NCI-H2029 (cell line): Measurements from ENCODE around the gene ARL15.

Experiments
- DNase-seq: peaks from one replicate; lab custom pipeline; 2025; lab: John Stamatoyannopoulos, UW

Gene ARL15

DNA sequence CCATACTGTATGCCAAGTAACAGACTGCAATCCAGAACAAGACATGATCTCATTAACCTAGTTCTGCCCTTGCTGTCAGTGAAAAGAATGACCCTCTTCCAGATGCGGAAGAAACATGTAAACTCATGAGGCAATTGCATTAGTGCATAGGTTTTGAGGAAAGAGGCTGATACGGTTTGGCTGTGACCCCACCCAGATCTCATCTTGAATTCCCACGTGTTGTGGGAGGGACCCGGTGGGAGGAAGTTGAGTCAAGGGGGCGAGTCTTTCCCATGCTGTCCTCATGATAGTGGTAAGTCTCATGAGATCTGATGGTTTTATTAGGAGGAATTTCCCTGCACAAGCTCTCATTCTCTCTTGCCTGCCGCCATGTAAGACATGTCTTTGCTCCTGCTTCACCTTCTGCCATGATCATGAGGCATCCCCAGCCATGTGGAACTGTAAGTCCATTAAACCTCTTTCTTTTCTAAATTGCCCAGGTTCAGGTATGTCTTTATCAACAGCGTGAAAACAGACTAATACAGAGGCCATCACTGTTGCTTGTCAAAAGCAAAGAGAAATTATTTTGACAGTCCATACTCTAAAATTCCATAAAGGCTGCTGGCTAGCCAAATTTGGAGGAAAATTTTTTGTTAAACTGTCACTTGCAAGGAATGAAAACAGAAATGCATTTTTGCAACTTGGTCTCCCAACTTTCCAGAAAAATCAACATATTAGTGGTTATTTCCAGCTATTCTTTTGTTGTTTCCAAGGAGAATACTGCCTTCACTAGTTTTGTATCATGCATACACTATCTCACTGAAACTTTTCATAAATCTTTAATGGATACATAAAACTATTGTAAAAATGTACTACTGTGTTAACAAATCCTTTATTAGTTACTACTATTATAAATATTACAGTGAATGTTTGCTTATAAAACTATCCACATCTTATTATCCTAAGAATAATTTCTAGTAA lies 3.2 kb upstream of the ARL15 start:
- no peak for DNase-seq

DNA sequence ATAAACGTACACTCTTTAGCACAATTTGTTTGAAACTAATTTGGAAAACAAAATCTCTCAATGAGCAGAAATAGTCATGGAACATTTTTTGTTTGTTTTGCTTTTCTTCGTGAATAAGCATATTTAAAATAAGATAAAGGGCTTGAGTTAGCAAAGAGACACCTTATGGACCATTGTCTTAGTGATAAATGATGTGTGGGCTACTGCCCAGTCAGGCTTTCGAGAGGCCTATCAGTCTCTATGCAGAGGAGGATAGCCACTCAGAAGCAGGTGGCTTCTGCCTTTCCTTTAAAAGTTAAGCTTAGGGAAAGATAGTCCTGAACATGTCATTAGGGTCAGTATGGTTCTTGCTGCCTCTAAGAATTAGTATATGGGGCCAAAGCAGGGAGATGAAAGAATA lies 2.1 kb upstream of the ARL15 start:
- no peak for DNase-seq

DNA sequence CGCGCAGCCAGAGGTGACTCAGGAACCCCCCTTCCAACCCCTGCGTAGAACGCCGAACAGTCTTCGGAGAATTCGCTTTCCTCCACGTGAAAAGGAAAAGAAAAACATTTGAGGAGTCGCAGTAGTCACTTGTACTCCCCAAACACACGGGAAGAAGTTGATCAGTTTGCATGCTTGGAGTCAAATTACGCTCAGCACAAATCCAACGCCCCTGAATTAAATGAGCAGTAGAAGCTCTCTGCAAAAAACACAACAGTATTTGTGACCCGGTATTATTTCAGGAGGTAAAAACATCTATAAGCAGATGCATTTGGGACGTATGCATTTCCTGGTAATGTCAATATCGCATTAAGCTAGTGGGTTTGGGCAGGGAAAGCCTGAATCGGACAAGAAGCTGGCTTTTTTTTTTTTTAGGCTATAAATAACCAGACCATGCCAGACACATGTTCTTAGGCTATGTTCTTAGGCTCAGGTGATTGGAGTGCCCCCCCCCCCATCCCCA lies 854 bp upstream of the ARL15 start:
- no peak for DNase-seq

DNA sequence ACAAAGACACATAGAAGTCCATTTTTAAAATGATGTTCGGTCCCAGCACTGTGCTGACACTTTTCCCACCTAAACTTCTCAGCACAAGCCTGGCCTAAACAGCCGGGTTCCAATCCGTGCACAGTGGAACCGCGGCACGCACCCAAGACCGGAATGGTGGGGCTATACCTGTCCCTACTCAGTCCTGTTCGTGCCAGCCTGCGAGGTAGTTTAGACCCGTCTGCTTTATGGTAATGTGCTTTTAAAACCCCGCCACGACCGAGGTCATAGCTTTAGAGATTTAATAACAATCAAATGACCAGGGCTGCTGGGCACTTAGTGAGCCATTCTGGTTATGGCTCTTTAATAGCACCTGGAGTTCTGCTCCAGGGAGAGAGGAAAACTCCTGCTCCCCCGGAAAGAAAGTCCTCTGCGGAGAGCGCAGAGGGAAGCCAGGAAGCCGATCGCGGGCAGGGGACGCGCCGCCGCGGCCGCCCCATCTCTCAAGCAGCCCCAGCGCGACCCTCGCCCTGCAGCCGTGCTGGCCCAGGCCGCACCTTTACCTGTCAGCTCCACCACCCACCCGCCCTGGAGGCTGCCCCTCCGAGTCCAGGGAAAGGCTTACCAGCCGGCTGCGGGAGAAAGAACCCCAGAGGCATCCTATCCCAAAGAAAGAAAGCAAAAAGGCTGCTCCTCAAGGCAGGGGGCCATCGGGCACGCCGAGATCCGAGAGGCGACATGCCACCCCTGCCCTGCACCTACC lies 511 bp downstream of the ARL15 start:
- DNase-seq: peak; percentile 39

DNA sequence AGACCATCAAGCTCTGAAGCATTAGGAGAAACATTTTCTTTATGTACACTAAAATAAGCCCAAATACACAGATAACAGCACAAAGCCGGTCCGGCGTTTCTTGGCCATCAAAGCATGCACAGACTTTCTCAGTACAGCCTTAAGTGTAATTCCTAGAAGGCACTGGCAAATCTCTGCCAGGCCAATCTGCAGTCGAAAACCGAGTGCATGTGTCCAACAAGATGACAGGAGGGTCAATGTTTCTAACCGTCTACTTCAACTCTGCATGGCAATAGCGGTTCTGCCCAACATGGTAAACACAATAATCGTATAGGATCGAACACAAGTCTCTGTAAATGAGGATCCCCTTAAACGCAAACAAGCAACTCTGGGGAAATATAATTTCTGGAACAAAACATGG lies 1.1 kb downstream of the ARL15 start:
- no peak for DNase-seq

DNA sequence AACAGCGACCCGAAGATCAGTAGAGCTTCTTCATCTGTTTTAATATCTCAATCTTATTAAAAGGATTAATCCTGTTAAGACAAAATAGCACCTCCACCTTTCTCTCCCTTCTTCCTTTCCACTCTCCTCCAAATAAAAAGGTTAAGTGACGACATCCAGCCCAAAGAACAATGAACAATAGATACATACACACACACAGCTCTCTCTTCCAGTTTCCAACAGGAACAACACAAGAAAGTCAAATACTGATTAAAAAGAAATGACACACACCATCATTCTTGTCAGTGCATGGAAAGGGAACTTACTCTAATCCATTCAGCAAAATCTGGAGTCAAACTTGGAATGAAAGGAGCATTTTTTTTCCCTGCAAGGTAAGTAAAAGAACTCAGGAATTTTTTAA lies 2.8 kb downstream of the ARL15 start:
- DNase-seq: no peak

DNA sequence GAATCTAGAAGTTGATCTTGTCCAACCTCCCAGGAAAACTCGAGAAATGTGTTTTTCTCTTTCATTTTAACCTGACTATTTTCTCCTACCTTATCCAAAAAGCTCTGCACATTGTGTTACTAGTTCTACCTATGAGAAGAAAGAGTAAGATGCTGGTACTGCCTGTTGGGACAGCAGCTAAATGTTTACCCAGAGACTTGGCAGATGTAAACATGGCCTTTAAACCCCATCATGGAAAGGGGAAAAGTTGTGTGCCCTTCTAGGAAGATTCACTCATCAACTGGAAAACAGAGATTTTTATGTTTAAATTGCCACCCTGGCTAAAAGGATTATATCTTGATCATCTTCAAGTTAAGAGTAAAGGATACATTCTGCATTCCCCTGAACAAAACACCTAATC lies 3.5 kb downstream of the ARL15 start:
- DNase-seq: no peak

DNA sequence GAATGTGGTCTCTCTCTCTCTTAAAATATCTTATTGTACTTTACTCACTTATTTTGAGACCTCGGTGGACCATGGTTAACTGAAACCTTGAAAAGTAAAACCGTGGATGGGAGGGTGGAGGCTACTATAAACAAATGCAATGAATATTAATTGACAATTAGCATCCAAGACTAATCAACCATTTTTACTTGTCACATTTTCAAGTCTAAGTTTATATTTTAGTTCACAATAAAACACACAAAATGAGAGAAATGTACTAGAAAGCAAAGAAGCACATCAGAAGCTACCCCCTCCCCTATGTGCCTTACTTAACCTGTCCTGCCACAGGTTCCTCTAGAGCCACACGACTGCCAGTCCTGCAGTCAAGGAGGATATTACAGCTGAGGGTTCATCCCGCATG lies 4.6 kb downstream of the ARL15 start:
- DNase-seq: no peak

DNA sequence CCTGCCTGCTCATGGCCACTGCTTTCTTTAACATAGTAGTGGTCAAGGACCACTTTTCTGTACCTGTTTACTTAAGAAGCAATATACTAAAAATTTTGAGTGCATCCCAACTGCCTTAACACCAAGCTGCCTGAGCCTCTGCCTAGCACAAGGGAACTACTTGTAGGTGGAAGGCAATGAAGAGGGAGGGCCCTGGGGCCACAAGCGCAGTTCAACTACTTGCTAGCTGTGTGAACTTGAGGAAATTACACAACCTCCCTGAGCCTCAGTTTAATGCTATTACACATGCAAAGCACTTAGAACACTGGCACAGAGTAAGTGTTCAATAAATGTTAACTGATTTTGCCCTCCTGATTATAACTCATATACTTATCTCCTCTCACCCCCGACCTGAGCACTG lies 6.3 kb downstream of the ARL15 start:
- no peak for DNase-seq

DNA sequence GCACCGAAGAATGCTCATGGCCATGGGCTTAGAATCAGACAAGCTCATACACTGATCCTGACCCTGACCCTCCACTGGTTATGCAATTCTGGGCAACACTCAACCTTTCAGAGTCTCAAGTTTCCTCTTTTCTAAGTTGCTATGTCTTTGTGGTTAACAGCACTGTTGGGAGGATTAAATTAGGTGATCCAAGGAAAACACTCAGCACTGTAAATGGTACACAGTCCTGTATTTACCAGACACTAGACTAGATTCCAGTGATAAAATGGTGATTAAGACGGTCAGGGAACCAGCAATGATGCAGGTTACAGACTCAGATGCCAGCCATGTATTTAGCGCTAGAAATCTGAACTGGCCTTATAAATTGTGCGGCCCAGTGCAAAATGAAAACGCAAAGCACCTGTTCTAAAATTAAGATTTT lies 8.1 kb downstream of the ARL15 start:
- peak; percentile 62 for DNase-seq

DNA sequence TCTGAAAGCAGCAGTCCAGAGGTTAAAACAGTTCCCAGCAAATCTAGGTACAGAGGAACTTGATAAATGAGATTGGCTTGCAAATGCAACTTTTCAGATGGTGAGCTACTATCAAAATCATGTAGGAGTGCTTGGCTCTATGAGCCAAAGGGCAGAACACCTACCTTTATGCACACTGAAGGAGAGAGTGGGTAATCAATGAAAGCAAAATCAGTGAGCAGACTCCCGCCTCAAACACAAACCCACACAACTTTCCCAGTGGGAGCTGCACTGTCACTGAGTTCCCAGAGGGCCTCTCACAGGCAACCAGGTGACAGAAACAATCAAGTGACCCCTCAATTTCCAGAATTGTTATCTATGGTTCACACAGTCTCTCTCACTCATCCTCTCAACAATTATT lies 8.5 kb downstream of the ARL15 start:
- no peak for DNase-seq

DNA sequence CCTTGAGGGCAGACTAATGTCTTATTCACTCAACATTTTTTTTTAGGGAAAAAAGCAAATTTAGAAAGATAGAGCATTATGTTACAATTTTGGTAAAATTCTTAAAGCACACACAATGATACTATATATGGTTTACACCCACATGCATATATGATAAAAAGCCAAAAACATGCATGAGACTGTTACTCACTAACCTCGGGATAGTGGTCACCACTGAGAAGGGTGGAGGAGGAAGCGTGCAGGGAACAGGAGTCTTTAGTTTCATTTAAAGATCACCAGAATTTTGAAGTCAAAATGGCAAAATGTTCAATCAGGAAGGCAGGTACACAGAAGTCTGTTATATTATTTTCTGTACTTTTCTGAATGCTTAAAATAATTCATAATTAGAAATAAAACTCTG lies 9.2 kb downstream of the ARL15 start:
- no peak for DNase-seq

DNA sequence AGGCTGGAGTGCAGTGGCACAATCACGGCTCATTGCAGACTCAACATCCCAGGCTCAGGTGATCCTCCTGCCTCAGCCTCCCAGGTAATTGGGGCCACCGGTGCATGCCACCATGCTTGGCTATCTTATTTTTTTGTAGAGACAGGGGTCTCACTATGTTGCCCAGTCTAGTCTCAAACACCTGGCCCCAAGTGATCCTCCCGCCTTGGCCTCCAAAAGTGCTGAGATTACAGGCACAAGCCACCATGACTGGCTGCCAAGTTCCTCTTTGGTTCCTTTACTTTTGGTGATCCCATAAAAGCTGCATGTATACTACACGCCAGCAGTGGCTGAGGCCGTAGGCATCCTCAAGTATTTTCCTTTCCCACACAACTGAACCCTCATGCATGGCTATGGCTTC lies 11.4 kb downstream of the ARL15 start:
- no peak for DNase-seq

DNA sequence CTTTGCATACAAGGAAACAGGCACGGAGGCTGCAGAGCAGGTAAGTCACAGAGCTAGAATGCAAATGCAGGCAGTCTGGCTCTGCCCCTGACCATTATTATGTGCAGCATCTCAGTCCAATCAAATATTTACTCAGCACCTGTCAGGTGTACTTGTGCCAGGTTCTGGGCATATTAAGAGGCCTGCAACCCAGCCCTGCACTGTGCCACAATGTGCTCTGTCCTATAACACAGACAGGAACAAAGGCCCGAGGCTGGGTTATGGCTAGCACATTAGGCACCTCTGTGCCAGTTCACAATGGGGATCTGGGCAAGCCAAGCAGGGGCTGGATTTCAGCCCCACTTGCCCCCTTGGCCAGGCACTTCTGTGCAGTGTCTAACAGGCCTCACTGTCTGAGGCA lies 14.0 kb downstream of the ARL15 start:
- peak; percentile 94 for DNase-seq

DNA sequence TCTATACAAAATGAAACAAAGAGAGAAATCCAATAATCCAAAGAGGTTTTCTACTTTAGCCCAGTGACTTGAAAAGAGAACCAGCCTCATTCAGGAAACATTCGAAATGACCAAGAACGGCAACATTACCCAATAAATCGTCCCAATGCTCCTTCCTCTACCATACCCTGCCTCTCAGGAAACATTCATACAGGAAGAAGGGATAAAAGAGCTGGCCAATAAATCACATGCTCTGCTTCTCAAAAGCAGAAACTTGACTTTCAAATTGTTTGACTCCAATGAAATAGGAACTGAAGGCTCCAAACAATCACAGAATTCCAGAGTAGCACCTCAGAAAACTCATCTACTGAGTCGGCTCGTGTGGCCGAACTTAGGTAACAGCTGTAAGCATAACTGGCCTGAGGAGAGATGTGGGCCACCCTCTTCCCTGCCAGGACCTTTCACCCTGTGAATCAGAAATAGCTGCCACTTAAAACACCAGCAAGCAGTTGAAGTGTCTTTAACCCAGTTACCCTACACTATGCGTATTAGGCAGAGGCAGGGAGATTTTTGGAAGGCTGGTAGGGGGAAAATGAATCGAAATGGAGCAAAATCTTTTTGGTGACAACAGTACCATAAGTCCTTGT lies 14.6 kb downstream of the ARL15 start:
- peak; percentile 30 for DNase-seq

DNA sequence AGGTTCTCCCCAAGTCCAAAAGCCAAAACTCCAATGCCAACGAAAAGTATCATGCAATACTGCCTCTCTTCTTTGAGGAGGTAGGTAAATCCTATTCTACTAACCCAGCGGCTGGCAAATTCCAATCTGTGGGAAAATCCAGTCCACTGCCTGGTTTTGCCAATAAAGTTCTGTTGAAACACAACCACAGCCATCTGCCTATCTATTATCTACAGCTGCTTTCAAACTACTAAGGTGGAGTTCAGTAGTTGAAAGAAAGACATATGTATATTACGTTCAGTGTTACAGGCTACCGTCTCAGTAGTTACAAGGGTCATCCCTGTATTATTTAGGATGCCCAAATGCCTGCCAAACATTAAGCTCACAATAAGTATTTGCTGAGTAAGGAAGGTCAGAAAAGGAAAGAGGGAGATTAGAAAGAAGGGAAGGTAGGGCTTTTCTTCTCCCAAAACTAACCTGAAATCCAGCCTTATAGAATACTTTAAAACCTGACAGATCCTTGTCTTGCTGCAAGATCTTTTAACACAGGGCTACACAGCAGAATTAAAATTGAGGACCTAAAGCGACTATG lies 16.2 kb downstream of the ARL15 start:
- DNase-seq: no peak

DNA sequence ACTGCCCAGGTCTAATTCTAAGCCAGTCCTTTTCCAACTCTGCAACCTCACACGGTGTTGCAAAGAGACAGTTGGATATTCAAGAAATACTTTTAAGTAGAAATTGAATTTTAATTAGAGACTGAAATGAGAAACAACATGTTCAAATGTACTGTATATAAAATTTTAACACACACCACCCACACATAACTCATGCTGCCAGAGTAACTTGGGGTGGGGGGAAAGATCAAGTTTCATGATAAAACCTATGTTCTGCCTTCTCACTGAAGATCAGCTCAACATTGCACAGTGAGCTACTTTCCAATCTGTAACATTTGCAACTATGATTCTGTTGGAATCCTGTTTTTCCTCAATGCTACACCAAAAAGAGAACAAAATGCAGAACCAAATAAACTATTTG lies 17.5 kb downstream of the ARL15 start:
- no peak for DNase-seq

DNA sequence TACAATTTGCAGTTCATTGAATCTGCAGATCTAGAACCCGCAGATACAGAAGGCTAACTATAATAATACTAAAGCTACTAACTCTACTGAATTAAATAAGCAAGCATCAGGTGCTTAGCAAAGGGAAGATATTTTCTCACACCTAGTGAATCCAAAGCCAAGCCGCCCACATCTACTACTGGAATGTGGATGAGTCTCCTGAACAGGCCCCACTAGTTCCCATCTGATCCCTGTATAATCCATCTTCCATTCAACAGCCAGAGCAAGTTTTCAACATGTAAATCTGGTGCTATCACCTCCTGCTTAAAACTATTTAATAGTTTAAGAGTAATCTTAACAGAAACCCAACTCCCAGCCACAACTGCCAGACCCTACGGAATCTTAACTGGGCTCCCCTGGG lies 18.9 kb downstream of the ARL15 start:
- no peak for DNase-seq

DNA sequence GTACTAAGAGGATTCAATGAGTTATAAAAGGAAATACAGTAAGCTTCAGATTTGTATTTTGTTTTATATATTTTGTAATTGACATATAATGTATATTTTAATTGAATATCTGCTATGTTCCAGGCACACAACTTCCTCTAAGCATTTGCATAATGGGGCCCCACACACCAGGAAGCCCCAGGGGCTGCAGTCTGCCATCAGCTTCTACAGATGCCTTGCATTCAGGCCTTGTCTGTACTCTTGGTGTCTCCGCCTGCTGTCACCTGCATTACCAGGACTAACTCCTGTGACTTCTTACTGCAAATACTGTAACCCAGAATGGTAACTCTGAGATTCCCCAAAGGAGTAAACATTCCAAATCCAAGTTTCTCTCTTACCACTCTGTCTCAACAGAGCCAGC lies 20.6 kb downstream of the ARL15 start:
- no peak for DNase-seq

DNA sequence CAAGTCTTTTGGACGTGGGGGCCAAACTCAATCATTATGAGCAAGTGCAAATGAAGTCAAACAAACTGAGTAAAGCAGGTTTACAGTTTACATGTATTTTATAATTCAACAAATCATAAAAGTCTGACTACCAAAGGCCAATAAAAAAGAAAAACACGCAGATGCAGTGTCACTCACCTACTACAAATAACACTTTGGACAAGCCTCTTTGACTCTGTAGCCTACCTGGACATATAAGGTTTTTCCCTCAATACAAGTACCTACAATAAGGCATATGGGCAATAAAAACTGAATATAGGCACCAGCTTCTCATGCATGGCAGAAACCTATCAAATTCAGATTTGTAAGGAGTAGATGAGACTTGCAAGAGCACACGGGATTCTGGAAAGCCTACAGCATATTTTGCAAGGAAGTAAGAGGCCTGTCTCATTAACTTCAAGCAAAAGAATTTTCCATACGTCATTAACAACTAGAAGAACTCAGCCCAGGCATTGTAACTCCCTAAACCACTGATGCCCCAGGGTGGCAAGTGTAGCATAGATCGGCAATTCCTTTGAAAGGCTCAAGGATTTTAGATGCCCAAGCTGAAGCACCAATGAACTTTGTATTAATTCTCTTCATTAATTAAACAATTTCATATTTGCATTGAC lies 21.7 kb downstream of the ARL15 start:
- DNase-seq: no peak

DNA sequence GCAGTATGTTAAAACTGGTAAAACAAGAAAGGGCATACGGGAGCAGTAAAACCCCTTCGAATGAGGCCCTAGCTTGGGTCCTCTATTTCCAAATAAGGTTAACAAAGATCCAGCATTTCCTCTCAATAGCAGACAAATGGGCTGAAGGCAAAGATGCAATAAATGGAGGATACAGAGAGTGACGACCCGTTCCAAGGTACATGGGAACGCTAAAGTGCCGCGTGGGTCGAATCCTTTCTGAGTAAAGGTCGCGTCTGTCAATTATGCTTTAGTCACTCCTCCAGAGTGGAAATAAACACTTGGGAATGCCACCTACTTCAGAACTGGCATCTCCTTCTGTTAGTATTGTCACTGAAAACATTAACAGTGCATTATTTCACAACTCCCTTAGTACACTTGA lies 24.7 kb downstream of the ARL15 start:
- no peak for DNase-seq

DNA sequence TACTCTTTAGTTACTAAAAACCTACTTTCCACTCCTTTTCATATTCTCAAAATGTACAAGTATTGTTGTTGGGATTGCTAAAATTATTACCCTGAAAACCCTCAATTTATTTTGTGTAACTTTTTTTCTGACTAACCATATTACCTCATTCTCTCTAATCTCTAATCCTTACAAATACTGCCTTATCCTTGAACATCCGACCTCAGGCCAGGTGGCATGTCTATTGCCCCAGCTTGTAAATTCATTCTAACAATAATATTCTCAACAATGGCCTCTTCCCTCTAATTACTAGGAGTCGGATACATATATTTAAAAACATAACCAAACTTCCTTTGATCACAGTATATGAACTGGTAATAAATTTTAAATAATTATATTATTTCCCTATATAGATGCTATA lies 25.8 kb downstream of the ARL15 start:
- no peak for DNase-seq
